KMS-11 (cell line): ENCODE data around the gene RAD18.

Experiments
- H2AFZ ChIP-seq: fragments of 200-600 bp; sonication (generic); 2 replicates; pipeline ENCODE4 v1.6.1; 2016; ENCODE audit warnings: antibody characterized with exemption, mixed run types, low read depth
- H3K27ac ChIP-seq: fragments of 200-600 bp; sonication (generic); 2 replicates; pipeline ENCODE4 v1.6.1; 2016; ENCODE audit warnings: mild to moderate bottlenecking, mixed run types
- H3K27me3 ChIP-seq: fragments of 200-600 bp; sonication (generic); 2 replicates; pipeline ENCODE4 v1.6.1; 2017; ENCODE audit warnings: mild to moderate bottlenecking, low read depth, mixed run types, moderate library complexity; ENCODE audit not compliant: insufficient read depth
- H3K36me3 ChIP-seq: fragments of 200-600 bp; sonication (generic); 2 replicates; pipeline ENCODE4 v1.6.1; 2017; ENCODE audit warnings: mild to moderate bottlenecking, mixed run types; ENCODE audit not compliant: insufficient read depth
- H3K4me1 ChIP-seq: fragments of 200-600 bp; sonication (generic); 2 replicates; pipeline ENCODE4 v1.6.1; 2016; ENCODE audit warnings: mild to moderate bottlenecking, low read depth, mixed run types; ENCODE audit not compliant: poor library complexity, severe bottlenecking
- H3K4me2 ChIP-seq: fragments of 200-600 bp; sonication (generic); 2 replicates; pipeline ENCODE4 v1.7.0; 2016; ENCODE audit warnings: mild to moderate bottlenecking, mixed run types
- H3K4me3 ChIP-seq: fragments of 200-600 bp; sonication (generic); IDR thresholded peaks from 2 replicates; pipeline ENCODE4 v1.6.1; 2017; ENCODE audit warnings: low read depth, low read length, mixed read lengths; ENCODE audit not compliant: insufficient read depth
- H3K79me2 ChIP-seq: fragments of 200-600 bp; sonication (generic); 2 replicates; pipeline ENCODE4 v1.6.1; 2016; ENCODE audit warnings: low read depth, mixed run types; ENCODE audit not compliant: insufficient read depth
- H3K9ac ChIP-seq: fragments of 200-600 bp; sonication (generic); 2 replicates; pipeline ENCODE4 v1.6.1; 2016; ENCODE audit warnings: mild to moderate bottlenecking, mixed run types
- H4K20me1 ChIP-seq: fragments of 200-600 bp; sonication (generic); 2 replicates; pipeline ENCODE4 v1.6.1; 2016; ENCODE audit warnings: mild to moderate bottlenecking, mixed run types; ENCODE audit not compliant: insufficient read depth
- TF ChIP-seq, protein P1 (sequence below): fragments of 200-600 bp; sonication (generic); conservative IDR thresholded peaks from 2 replicates; pipeline ENCODE4 v1.6.1; 2017; ENCODE audit warnings: low read depth, mild to moderate bottlenecking, antibody characterized with exemption, low read length, moderate library complexity, mixed read lengths

Gene RAD18

DNA sequence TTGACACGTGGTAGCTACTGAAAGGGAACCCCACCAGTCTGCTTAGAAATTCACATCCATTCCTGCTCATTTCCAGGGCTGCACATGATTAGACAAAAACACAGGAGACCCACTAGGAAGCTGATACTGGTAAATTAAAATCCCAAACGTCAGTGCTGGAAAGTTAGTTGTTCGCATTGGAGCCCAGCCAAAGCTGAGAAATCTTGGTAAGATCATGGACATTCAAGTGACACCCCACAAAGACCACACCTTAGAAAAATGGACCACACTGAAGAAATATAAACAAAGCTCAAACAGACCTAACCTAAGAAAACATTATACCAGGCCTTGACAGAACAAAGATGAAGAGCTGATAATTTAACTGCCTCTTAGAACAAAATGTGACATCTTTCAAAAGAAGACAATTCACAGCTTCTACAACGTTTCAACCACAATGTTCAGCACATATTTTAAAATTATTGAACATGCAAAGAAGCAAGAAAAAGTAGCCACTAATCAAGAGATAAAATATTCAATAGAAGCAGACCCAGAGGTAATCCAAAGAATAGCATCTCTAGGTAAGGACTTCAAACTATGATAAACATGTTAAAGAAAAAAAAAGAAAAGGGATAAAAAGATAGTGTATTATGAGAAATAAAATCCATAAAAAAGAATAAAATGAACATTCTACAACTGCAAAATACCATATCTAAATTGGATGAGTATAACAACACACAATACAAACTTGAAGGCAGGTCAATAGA, 20.4 kb downstream of the RAD18 start:
- Histone ChIP-seq H3K27me3 (no peaks in the 10 kb centered on the region), H2AFZ (no peak overlapping the region), H3K4me2 (no peak overlapping the region), H4K20me1 (no peaks in the 10 kb centered on the region), H3K36me3 (no peaks in the 10 kb centered on the region), H3K4me3 (no peak overlapping the region), H3K9ac (no peak overlapping the region), H3K27ac (no peak overlapping the region), H3K4me1 (no peaks in the 10 kb centered on the region), H3K79me2 (no peaks in the 10 kb centered on the region)
- TF ChIP-seq, protein P1, sequence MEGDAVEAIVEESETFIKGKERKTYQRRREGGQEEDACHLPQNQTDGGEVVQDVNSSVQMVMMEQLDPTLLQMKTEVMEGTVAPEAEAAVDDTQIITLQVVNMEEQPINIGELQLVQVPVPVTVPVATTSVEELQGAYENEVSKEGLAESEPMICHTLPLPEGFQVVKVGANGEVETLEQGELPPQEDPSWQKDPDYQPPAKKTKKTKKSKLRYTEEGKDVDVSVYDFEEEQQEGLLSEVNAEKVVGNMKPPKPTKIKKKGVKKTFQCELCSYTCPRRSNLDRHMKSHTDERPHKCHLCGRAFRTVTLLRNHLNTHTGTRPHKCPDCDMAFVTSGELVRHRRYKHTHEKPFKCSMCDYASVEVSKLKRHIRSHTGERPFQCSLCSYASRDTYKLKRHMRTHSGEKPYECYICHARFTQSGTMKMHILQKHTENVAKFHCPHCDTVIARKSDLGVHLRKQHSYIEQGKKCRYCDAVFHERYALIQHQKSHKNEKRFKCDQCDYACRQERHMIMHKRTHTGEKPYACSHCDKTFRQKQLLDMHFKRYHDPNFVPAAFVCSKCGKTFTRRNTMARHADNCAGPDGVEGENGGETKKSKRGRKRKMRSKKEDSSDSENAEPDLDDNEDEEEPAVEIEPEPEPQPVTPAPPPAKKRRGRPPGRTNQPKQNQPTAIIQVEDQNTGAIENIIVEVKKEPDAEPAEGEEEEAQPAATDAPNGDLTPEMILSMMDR, result no peak

DNA sequence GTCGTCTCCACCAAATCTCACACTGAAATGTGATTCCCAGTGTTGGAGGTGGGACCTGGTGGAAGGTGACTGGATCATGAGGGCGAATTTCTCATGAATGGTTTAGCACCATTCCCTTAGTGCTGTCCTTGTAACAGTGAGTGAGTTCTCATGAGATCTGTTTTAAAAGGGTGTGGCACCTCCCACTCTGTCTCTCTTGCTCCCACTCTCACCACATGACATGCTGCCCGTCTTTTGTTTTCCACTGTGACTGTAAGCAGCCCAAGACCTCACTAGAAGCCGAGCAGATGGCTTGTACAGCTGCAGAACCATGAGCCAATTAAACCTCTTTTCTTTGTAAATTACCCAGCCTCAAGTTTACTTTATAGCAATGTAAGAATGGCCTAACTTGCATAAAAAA, 21.2 kb downstream of the RAD18 start:
- H3K36me3 ChIP-seq, result no peaks in the 10 kb centered on the region
- H3K27me3 ChIP-seq, result no peaks in the 10 kb centered on the region
- no peaks in the 10 kb centered on the region for H4K20me1 ChIP-seq
- no peak overlapping the region for H2AFZ ChIP-seq
- H3K4me2 ChIP-seq, result no peak overlapping the region
- TF ChIP-seq, protein P1, result no peak
- no peak overlapping the region for H3K9ac ChIP-seq
- no peak overlapping the region for H3K27ac ChIP-seq
- no peaks in the 10 kb centered on the region for H3K4me1 ChIP-seq
- H3K4me3 ChIP-seq, result no peak overlapping the region
- no peaks in the 10 kb centered on the region for H3K79me2 ChIP-seq

DNA sequence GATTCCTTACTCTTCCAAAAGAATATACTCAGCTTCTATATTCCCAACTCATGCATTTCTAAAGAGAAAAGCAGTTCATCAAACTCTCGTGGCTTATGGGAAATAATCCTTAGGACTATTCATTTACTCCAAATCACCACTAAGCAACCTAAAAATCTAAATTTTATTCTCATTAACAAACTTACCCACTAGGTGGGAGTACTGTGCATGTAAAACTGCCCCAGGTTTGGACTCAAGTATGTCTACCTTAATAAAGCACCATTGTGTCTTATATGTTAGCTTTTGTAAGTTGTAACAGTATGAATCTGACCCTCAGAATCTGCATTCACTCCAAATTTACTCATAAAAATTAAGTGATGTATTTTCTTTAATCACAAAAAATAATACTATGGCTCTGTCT, 25.3 kb downstream of the RAD18 start:
- TF ChIP-seq, protein P1, result peak; percentile 42
- Histone ChIP-seq H3K36me3 (no peaks in the 10 kb centered on the region), H3K4me3 (no peak overlapping the region), H3K4me1 (no peaks in the 10 kb centered on the region), H3K4me2 (no peak overlapping the region), H3K9ac (no peak overlapping the region), H3K27ac (no peak overlapping the region), H3K27me3 (no peaks in the 10 kb centered on the region), H2AFZ (no peak overlapping the region), H3K79me2 (no peaks in the 10 kb centered on the region), H4K20me1 (no peaks in the 10 kb centered on the region)

DNA sequence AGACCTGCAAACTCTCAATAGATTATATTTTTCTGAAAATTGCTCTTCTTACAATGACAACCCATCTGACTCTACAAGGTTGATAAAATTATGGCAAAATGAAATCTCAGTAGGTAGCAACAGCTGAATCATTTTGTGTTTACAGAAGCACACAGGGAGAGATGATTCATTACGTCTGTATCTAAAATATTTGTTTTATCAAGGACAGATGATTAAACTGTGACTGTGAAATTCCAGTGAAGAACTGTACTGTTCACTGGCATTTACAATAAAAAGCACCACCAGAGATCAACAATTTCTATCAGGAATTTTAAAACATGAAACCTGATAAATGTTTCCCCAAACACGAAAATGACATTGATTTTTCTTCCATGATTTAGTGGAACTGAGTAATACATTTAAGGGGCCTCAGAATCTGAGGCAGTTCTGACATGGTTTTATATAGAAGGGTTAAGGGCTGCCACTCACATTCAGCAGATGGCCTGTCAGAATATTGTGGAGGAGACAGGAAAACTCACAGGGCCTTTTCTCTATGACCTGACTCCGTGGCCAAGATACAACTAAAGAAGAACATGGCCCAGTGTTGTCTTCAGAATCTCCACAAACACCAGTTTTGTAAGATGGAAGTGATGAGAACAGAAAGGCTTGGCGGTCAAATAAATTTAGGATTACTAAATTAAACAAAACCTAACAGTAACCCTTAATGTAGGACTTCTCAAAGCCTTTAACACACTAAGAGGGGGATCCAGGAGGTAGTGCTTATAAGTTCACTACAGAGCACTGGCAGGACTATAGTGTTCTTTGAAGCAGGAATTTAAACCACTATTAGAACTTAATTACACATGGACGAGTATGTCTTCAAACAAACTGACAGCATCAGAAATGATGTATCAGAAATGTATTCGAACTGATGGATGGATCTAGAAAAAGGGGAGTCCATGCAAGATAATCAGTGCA, 25.9 kb downstream of the RAD18 start:
- Histone ChIP-seq H3K4me3 (no peak overlapping the region), H3K36me3 (no peaks in the 10 kb centered on the region), H3K27me3 (no peaks in the 10 kb centered on the region), H3K4me1 (no peaks in the 10 kb centered on the region), H3K27ac (no peak overlapping the region), H4K20me1 (no peaks in the 10 kb centered on the region), H3K9ac (no peak overlapping the region), H3K4me2 (no peak overlapping the region), H2AFZ (no peak overlapping the region), H3K79me2 (no peaks in the 10 kb centered on the region)
- TF ChIP-seq, protein P1, result no peak
